HepG2 (cell line): ENCODE measurements around the gene TMA7B.

Experiments used
- CTCF ChIP-seq: sonication (generic); formaldehyde crosslinking; IDR thresholded peaks from 2 replicates; pipeline ENCODE4 v1.5.0; 2020; ENCODE audit warnings: mild to moderate bottlenecking, missing genetic modification reagents, moderate library complexity
- KDM6A ChIP-seq: IDR thresholded peaks from 2 replicates; pipeline ENCODE4 v1.6.1; 2016; ENCODE audit warnings: low read depth
- ZNF614 ChIP-seq: IDR thresholded peaks from 2 replicates; pipeline ENCODE4 v1.6.1; 2018; ENCODE audit warnings: missing biosample characterization, missing genetic modification reagents, inconsistent platforms, borderline replicate concordance
- TF ChIP-seq, protein P1 (sequence below): sonication (generic); formaldehyde crosslinking; IDR thresholded peaks from 2 replicates; pipeline ENCODE4 v1.4.0; 2020; ENCODE audit warnings: mild to moderate bottlenecking, missing genetic modification reagents

DNA sequence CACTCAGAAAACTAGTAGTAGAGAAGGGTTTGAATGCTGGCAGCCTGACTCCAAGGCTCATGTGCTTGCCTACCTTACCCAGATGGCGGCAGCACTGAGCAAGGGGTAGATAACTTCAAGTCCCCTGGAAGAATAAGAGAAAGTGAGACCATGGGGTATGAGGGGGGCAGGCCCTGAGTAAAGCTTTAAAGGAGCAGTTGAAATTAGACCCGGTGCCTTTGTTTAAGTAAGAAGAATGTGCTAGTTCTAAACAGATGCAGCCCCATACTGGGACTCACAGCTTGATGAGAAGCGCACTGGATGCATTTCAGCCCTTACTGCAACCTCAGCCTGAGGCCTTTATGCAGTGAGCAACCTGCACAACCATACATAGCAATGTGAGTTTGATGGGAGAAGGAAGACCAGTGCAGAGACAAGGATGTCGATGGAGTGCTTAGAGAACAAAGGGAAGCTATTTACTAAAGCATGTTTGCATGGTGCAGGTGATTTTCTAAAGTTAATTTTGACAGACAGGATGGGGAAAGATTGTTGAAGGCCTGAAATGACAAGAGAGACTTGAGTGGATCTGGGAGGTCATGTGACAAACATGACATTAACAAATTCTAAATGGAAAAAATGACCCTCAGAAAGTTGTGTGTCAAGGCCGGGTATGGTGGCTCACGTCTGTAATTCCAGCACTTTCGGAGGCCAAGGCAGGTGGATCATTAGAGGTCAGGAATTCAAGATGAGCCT is 27.1 kb upstream of the TMA7B start:
- TF ChIP-seq, protein P1, sequence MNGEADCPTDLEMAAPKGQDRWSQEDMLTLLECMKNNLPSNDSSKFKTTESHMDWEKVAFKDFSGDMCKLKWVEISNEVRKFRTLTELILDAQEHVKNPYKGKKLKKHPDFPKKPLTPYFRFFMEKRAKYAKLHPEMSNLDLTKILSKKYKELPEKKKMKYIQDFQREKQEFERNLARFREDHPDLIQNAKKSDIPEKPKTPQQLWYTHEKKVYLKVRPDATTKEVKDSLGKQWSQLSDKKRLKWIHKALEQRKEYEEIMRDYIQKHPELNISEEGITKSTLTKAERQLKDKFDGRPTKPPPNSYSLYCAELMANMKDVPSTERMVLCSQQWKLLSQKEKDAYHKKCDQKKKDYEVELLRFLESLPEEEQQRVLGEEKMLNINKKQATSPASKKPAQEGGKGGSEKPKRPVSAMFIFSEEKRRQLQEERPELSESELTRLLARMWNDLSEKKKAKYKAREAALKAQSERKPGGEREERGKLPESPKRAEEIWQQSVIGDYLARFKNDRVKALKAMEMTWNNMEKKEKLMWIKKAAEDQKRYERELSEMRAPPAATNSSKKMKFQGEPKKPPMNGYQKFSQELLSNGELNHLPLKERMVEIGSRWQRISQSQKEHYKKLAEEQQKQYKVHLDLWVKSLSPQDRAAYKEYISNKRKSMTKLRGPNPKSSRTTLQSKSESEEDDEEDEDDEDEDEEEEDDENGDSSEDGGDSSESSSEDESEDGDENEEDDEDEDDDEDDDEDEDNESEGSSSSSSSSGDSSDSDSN (CRISPR knock-in tag): no peak
- TF ChIP-seq ZNF614 (CRISPR knock-in tag) (no peak), CTCF (CRISPR knock-in tag) (peak; percentile 52), KDM6A (CRISPR knock-in tag) (no peak)
